ENCODE data around the gene ANKRD60.

ANKRD60 gene

GRCh38 chr20:58243653-58244410 lies 15.4 kb upstream of the ANKRD60 start:
- DNase-seq: no peak

- DNase-seq: no peak
Observed at GRCh38 chr20:58242824-58243223, 14.4 kb upstream of the ANKRD60 start.

GRCh38 chr20:58241766-58242465 lies 13.5 kb upstream of the ANKRD60 start:
- DNase-seq: no peak

- no peak for DNase-seq
Observed at GRCh38 chr20:58240471-58240870, 12.0 kb upstream of the ANKRD60 start.

GRCh38 chr20:58239216-58239615 lies 10.8 kb upstream of the ANKRD60 start:
- no peak for DNase-seq

- DNase-seq: no peak
Observed at GRCh38 chr20:58238490-58238889, 10.0 kb upstream of the ANKRD60 start.

GRCh38 chr20:58237318-58238132 lies 9.1 kb upstream of the ANKRD60 start:
- no peak for DNase-seq

GRCh38 chr20:58236612-58237317 lies 8.3 kb upstream of the ANKRD60 start:
- no peak for DNase-seq

- DNase-seq: no peak
Observed at GRCh38 chr20:58235010-58235409, 6.6 kb upstream of the ANKRD60 start.

- no peak for DNase-seq
Observed at GRCh38 chr20:58233881-58234528, 5.6 kb upstream of the ANKRD60 start.

- no peak for DNase-seq
Observed at GRCh38 chr20:58233393-58233792, 4.9 kb upstream of the ANKRD60 start.

- no peak for DNase-seq
Observed at GRCh38 chr20:58231683-58232082, 3.2 kb upstream of the ANKRD60 start.

- DNase-seq: no peak
Observed at GRCh38 chr20:58229198-58229798, 845 bp upstream of the ANKRD60 start.

GRCh38 chr20:58228103-58228483 lies 360 bp downstream of the ANKRD60 start:
- DNase-seq: no peak

- no peak for DNase-seq
Observed at GRCh38 chr20:58227391-58228102, 906 bp downstream of the ANKRD60 start.

- DNase-seq: no peak
Observed at GRCh38 chr20:58225452-58226200, 2.8 kb downstream of the ANKRD60 start.

GRCh38 chr20:58224974-58225373 lies 3.5 kb downstream of the ANKRD60 start:
- DNase-seq: no peak

GRCh38 chr20:58224097-58224496 lies 4.4 kb downstream of the ANKRD60 start:
- no peak for DNase-seq

GRCh38 chr20:58223358-58223941 lies 5.0 kb downstream of the ANKRD60 start:
- DNase-seq: no peak

GRCh38 chr20:58222446-58222845 lies 6.0 kb downstream of the ANKRD60 start:
- no peak for DNase-seq
